AG09319 (cell line): ENCODE measurements around the gene CFAP210.

Experiments
- DNase-seq: peaks from one replicate; pipeline ENCODE4 v3.0.0-alpha.2; 2010; ENCODE audit warnings: low read depth; ENCODE audit errors: extremely low read depth
- CTCF ChIP-seq: IDR thresholded peaks from 2 replicates; pipeline ENCODE4 v1.5.1; 2011; ENCODE audit warnings: low read depth, mild to moderate bottlenecking, inconsistent platforms, low read length, moderate library complexity

CFAP210 gene

GRCh38 chr2:169694113-169694893 lies at the start of gene CFAP210, which contains the start of gene PHOSPHO2:
Gene CFAP210 (minus strand): TSS chr2:169694405. CDS start chr2:169694327, 78 bp downstream.
Gene PHOSPHO2 (plus strand): TSS chr2:169694469. CDS start chr2:169700972, 6,503 bp downstream.
- DNase-seq, result peak; percentile 90
- TF ChIP-seq CTCF, result no peak

GRCh38 chr2:169743549-169743948 lies 49.3 kb upstream of the CFAP210 start:
- TF ChIP-seq CTCF, result no peak
- DNase-seq, result no peak

- TF ChIP-seq CTCF, result no peak
- no peak for DNase-seq
These were observed 45.1 kb upstream of the CFAP210 start for GRCh38 chr2:169739351-169739750.

- no peak for TF ChIP-seq CTCF
- no peak for DNase-seq
These were observed 44.5 kb upstream of the CFAP210 start for GRCh38 chr2:169738566-169739229.

- no peak for TF ChIP-seq CTCF
- no peak for DNase-seq
These were observed 42.7 kb upstream of the CFAP210 start for GRCh38 chr2:169736902-169737301.

- no peak for TF ChIP-seq CTCF
- no peak for DNase-seq
These were observed 41.4 kb upstream of the CFAP210 start for GRCh38 chr2:169735623-169736022.

GRCh38 chr2:169734169-169734847 lies 40.1 kb upstream of the CFAP210 start:
- DNase-seq, result no peak
- no peak for TF ChIP-seq CTCF
